ENCODE measurements around the gene TENM4. TPM values are rescaled to one million over a fixed set of nuclear protein-coding genes. Genes with fewer than 3 reads are reported as not detected.
A peak's percentile ranks its signal among the peaks of the same experiment; 100 is the strongest.

TENM4 gene
- total RNA-seq, 4 donors from 2014 or later, result 1.1 to 2.7 (median 2.0) TPM

GRCh38 chr11:79400717-79401330 is 40.0 kb downstream of the TENM4 start:
- Histone ChIP-seq H3K4me3 (no peak overlapping the region), H3K27me3 (no peaks in the 10 kb centered on the region), H3K9me3 (no peaks in the 10 kb centered on the region), H3K27ac (no peak overlapping the region), H3K4me1 (no peaks in the 10 kb centered on the region), H3K36me3 (no peaks in the 10 kb centered on the region)
- TF ChIP-seq POLR2A (IDR thresholded peaks at IDR 0.05) (no peak), CTCF (IDR thresholded peaks at IDR 0.05) (peak in 4 of 6 experiments; percentile 30 to 41 (median 31))
- no peak for DNase-seq

GRCh38 chr11:79400206-79400605 is 40.6 kb downstream of the TENM4 start:
- DNase-seq, result no peak
- Histone ChIP-seq H3K27ac (no peak overlapping the region), H3K27me3 (no peaks in the 10 kb centered on the region), H3K9me3 (no peaks in the 10 kb centered on the region), H3K36me3 (no peaks in the 10 kb centered on the region), H3K4me3 (no peak overlapping the region), H3K4me1 (no peaks in the 10 kb centered on the region)
- no peak for TF ChIP-seq CTCF (IDR thresholded peaks at IDR 0.05)
- no peak for TF ChIP-seq POLR2A (IDR thresholded peaks at IDR 0.05)

GRCh38 chr11:79397252-79397651 is 43.6 kb downstream of the TENM4 start:
- H3K9me3 ChIP-seq, result no peaks in the 10 kb centered on the region
- H3K4me1 ChIP-seq, result no peaks in the 10 kb centered on the region
- TF ChIP-seq CTCF (IDR thresholded peaks at IDR 0.05), result no peak
- TF ChIP-seq POLR2A (IDR thresholded peaks at IDR 0.05), result no peak
- H3K36me3 ChIP-seq, result no peaks in the 10 kb centered on the region
- no peak overlapping the region for H3K4me3 ChIP-seq
- no peak overlapping the region for H3K27ac ChIP-seq
- H3K27me3 ChIP-seq, result no peaks in the 10 kb centered on the region
- no peak for DNase-seq

GRCh38 chr11:79396674-79397073 is 44.2 kb downstream of the TENM4 start:
- no peak for DNase-seq
- TF ChIP-seq CTCF (IDR thresholded peaks at IDR 0.05), result no peak
- TF ChIP-seq POLR2A (IDR thresholded peaks at IDR 0.05), result no peak
- no peak overlapping the region for H3K4me3 ChIP-seq
- H3K36me3 ChIP-seq, result no peaks in the 10 kb centered on the region
- H3K27me3 ChIP-seq, result no peaks in the 10 kb centered on the region
- no peaks in the 10 kb centered on the region for H3K9me3 ChIP-seq
- H3K27ac ChIP-seq, result no peak overlapping the region
- no peaks in the 10 kb centered on the region for H3K4me1 ChIP-seq

GRCh38 chr11:79396001-79396400 is 44.8 kb downstream of the TENM4 start:
- DNase-seq, result no peak
- no peaks in the 10 kb centered on the region for H3K27me3 ChIP-seq
- no peaks in the 10 kb centered on the region for H3K9me3 ChIP-seq
- no peaks in the 10 kb centered on the region for H3K4me1 ChIP-seq
- TF ChIP-seq CTCF (IDR thresholded peaks at IDR 0.05) (no peak), POLR2A (IDR thresholded peaks at IDR 0.05) (no peak)
- H3K36me3 ChIP-seq, result no peaks in the 10 kb centered on the region
- no peak overlapping the region for H3K4me3 ChIP-seq
- no peak overlapping the region for H3K27ac ChIP-seq

All from Peyer's patch (tissue), 4 donors.